PC-3 (cell line): ENCODE measurements around the gene RPL15. TPM values are rescaled to one million over a fixed set of nuclear protein-coding genes. Genes with fewer than 3 reads are reported as not detected.

Source experiments
- ATAC-seq: fragments of 200-7000 bp; cut with Tn5 transposase; 2 replicates; pipeline ENCODE4 v1.9.1; 2020; ENCODE audit warnings: mild to moderate bottlenecking, moderate library complexity
- BruUV-seq: library from RNA; stranded (reverse); fragments of 400-500 nt; replicated peaks from 2 replicates; lab custom pipeline; 2021; lab: Mats Ljungman, UMichigan
- CTCF ChIA-PET: fragments of 300-600 bp; sonication (Branson Sonifier 250); formaldehyde crosslinking; loops from one replicate; lab custom pipeline; 2022; ENCODE audit warnings: antibody characterized with exemption; lab: Charles Lee
- POLR2A ChIA-PET: fragments of 300-600 bp; sonication (Branson Sonifier 250); formaldehyde crosslinking; loops from one replicate; lab custom pipeline; 2022; ENCODE audit warnings: antibody characterized with exemption; ENCODE audit not compliant: unreplicated experiment; lab: Charles Lee
- DNase-seq: peaks from one replicate; pipeline ENCODE4 v3.0.0-alpha.2; 2015
- H2AFZ ChIP-seq: fragments of 300-600 bp; sonication (generic); 2 replicates; pipeline ENCODE4 v1.6.0; 2016; ENCODE audit warnings: antibody characterized with exemption, low read length
- H3F3A ChIP-seq: fragments of 300-600 bp; sonication (generic); one replicate; pipeline ENCODE4 v1.6.0; 2017; ENCODE audit warnings: antibody characterized with exemption, low read length, control low read depth, mild to moderate bottlenecking; ENCODE audit not compliant: unreplicated experiment
- H3K27ac ChIP-seq: fragments of 300-600 bp; sonication (generic); 2 replicates; pipeline ENCODE4 v1.5.1; 2016; ENCODE audit warnings: mild to moderate bottlenecking, low read length
- H3K27me3 ChIP-seq: fragments of 300-600 bp; sonication (generic); 2 replicates; pipeline ENCODE4 v1.6.1; 2016; ENCODE audit warnings: low read length, mixed read lengths
- H3K36me3 ChIP-seq: fragments of 300-600 bp; sonication (generic); 2 replicates; pipeline ENCODE4 v1.6.1; 2016; ENCODE audit warnings: low read depth, mixed run types, low read length, mixed read lengths
- H3K4me1 ChIP-seq: fragments of 300-600 bp; sonication (generic); 2 replicates; pipeline ENCODE4 v1.5.1; 2016; ENCODE audit warnings: low read length; ENCODE audit not compliant: insufficient read depth
- H3K4me2 ChIP-seq: fragments of 300-600 bp; sonication (generic); 2 replicates; pipeline ENCODE4 v1.6.0; 2016; ENCODE audit warnings: low read length
- H3K4me3 ChIP-seq: fragments of 300-600 bp; sonication (generic); 2 replicates; pipeline ENCODE4 v1.5.1; 2016; ENCODE audit warnings: mild to moderate bottlenecking, low read length, mixed read lengths
- H3K79me2 ChIP-seq: fragments of 300-600 bp; sonication (generic); 2 replicates; pipeline ENCODE4 v1.6.1; 2017; ENCODE audit warnings: low read length, mixed read lengths
- H3K9ac ChIP-seq: fragments of 300-600 bp; sonication (generic); 2 replicates; pipeline ENCODE4 v1.6.0; 2016; ENCODE audit warnings: mild to moderate bottlenecking, low read length
- H3K9me2 ChIP-seq: fragments of 300-600 bp; sonication (generic); replicated peaks from 2 replicates; pipeline ENCODE4 v1.6.1; 2016; ENCODE audit warnings: mixed run types, low read length, mixed read lengths
- H3K9me3 ChIP-seq: fragments of 300-600 bp; sonication (generic); 2 replicates; pipeline ENCODE4 v1.6.1; 2016; ENCODE audit warnings: low read length, mixed read lengths
- H4K20me1 ChIP-seq: fragments of 300-600 bp; sonication (generic); 2 replicates; pipeline ENCODE4 v1.6.1; 2016; ENCODE audit warnings: low read length, mixed read lengths
- CTCF ChIP-seq: fragments of 300-600 bp; sonication (generic); conservative IDR thresholded peaks from 2 replicates; pipeline ENCODE4 v1.5.1; 2017; ENCODE audit warnings: antibody characterized with exemption, low read depth, mild to moderate bottlenecking, low read length
- EZH2 ChIP-seq: fragments of 300-600 bp; sonication (generic); IDR thresholded peaks from one replicate; pipeline ENCODE4 v1.6.1; 2017; ENCODE audit warnings: antibody characterized with exemption, mild to moderate bottlenecking, low read length; ENCODE audit not compliant: unreplicated experiment
- EZH2phosphoT487 ChIP-seq: fragments of 300-600 bp; sonication (generic); IDR thresholded peaks from 2 replicates; pipeline ENCODE4 v1.6.1; 2018; ENCODE audit warnings: mild to moderate bottlenecking, antibody characterized with exemption, low read length, borderline replicate concordance
- intact Hi-C: fragments of 100-400 bp; cut with micrococcal nuclease; formaldehyde crosslinking; loops from 2 replicates; pipeline ENCODE4 v1.9.0; 2023
- total RNA-seq: library from RNA; depleted of rRNA; stranded (reverse); fragments of >200 nt; gene quantifications from 2 replicates; pipeline ENCODE4 v1.2.3, GENCODE V29; 2014

RPL15 gene
- total RNA-seq, 1 experiment from 2014 or later, result 1,904 TPM

DNA sequence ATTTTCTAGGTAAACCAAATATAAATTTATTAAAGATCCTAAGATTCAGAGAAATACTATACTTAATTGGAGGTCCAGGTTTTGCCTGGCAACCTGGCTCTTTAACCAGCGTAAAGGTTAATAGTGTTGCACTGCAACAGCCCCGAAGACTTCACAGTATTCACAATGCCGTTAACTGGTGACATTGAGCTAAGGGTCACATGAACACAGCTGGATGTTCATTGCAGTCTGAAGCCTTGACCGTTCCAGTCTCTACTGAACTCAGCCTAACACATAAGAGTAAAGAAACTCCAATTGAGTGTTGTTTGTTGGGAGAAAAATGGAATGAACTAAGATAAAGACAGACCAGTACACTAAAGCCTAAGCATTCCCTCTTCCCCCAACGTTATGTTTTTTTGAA lies 27.0 kb upstream of the RPL15 start:
- ChIA-PET CTCF (no interaction called here), POLR2A (no interaction called here)
- Histone ChIP-seq H3K4me3 (no peak overlapping the region), H3K79me2 (peaks cover 20% of the 10 kb centered on the region; the same call in 1 of the 2 replicates), H3K36me3 (peaks cover 45% of the 10 kb centered on the region; the same call in 1 of the 2 replicates), H3K4me1 (peaks cover 8% of the 10 kb centered on the region; the same call in 1 of the 2 replicates), H3K9me2 (no peaks in the 10 kb centered on the region), H3K9ac (no peak overlapping the region), H3K4me2 (no peak overlapping the region), H3K27me3 (no peaks in the 10 kb centered on the region), H4K20me1 (peaks cover 8% of the 10 kb centered on the region), H3K9me3 (no peaks in the 10 kb centered on the region), H2AFZ (no peak overlapping the region), H3K27ac (no peak overlapping the region), H3F3A (no peaks in the 10 kb centered on the region)
- TF ChIP-seq EZH2phosphoT487 (no peak), EZH2 (no peak), CTCF (no peak)
- ATAC-seq, result no peak
- DNase-seq, result no peak
- intact Hi-C loops, result loop anchor here (1.0 kb wide), 1 partner anchor 69 kb away; no protein-coding TSS in a partner anchor
- no TSS peak for BruUV-seq

DNA sequence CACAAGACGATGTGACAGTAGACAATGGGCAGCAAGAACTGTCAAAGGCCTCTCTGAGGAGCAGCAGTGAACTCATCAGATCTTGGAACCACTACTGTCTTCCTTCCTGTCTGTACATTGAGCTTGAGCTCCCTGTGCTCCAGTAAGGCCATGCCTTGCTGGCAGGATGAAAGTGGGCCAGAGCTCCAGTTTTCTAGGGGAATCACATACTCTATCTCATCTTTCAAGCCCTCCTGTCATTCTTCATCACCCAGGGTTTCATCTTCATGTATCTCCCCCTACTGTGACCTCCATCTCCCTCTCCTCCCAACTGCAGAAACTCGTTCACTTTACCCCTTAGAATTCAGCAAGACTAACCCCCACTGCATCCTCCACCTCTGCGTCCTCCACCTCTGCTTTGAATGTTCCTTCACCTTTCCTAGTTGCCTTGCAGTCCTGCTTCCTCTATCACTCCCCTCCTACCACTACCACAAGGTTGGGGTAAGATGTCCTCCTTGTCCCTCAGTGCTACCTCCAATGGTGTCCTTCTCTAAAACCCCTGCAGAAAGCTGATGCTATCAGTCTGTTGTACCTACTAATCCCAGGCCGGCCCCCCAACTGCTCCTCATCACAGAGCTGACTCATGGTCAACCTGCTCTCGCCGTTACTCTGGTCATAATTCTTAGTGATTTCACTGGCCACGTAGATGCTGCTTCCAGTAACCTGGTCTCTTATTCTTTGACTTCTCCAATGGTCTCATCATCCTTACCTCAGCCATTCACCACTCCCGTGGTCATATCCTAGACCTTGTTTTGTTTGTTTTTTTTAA lies 22.5 kb upstream of the RPL15 start:
- no peak for TF ChIP-seq CTCF
- TF ChIP-seq EZH2phosphoT487, result no peak
- no peak for TF ChIP-seq EZH2
- Histone ChIP-seq H3K27me3 (no peaks in the 10 kb centered on the region), H3K4me2 (no peak overlapping the region), H3K9me3 (no peaks in the 10 kb centered on the region), H3K4me1 (0 out of 2 replicates have a peak, but pooled peaks cover under 1% of the 10 kb centered on the region), H3K4me3 (no peak overlapping the region), H2AFZ (no peak overlapping the region), H3K79me2 (no peaks in the 10 kb centered on the region), H4K20me1 (no peaks in the 10 kb centered on the region; the same call in none of the 2 replicates), H3K36me3 (peaks cover 44% of the 10 kb centered on the region; the same call in 1 of the 2 replicates), H3K27ac (no peak overlapping the region), H3K9me2 (no peaks in the 10 kb centered on the region), H3F3A (no peaks in the 10 kb centered on the region), H3K9ac (no peak overlapping the region)
- DNase-seq (no peak), ATAC-seq (no peak)
- intact Hi-C loops, result no loop called here
- CTCF ChIA-PET, result interaction anchor here (0.7 kb wide), 1 partner anchor 11 kb away, joined by 5 read pairs; no protein-coding TSS in a partner anchor
- POLR2A ChIA-PET, result interaction anchor here (0.6 kb wide), 1 partner anchor 22 kb away, joined by 6 read pairs; the partner anchor contains the start of genes NKIRAS1 and RPL15
- no TSS peak for BruUV-seq

- no peak overlapping the region for H3K4me3 ChIP-seq
- no peaks in the 10 kb centered on the region for H3K9me3 ChIP-seq
- no peak overlapping the region for H3K9ac ChIP-seq
- no peak overlapping the region for H3K27ac ChIP-seq
- no peaks in the 10 kb centered on the region for H3K27me3 ChIP-seq
- DNase-seq (no peak), ATAC-seq (no peak)
- no peaks in the 10 kb centered on the region for H3K4me1 ChIP-seq
- intact Hi-C loops, result no loop called here
- TF ChIP-seq EZH2phosphoT487 (no peak), CTCF (no peak), EZH2 (no peak)
- H2AFZ ChIP-seq, result no peak overlapping the region
- no peaks in the 10 kb centered on the region for H3K79me2 ChIP-seq
- ChIA-PET CTCF (no interaction called here), POLR2A (no interaction called here)
- no peak overlapping the region for H3K4me2 ChIP-seq
- H3K9me2 ChIP-seq, result no peaks in the 10 kb centered on the region
- no peaks in the 10 kb centered on the region; the same call in none of the 2 replicates for H4K20me1 ChIP-seq
- BruUV-seq, result no TSS peak
- H3F3A ChIP-seq, result no peaks in the 10 kb centered on the region
- H3K36me3 ChIP-seq, result peaks cover 41% of the 10 kb centered on the region; the same call in 1 of the 2 replicates
Observed at GRCh38 chr3:23895181-23895580, 21.8 kb upstream of the RPL15 start.
